Measurements from ENCODE around the gene GMNN.
"Not testable (repeated sequence)": the region's sequence is repeated elsewhere in the genome, so short reads cannot be mapped to it uniquely, and the experiment has no call there.

GMNN gene

GRCh38 chr6:24774696-24775519 lies at the start of gene GMNN:
Gene GMNN, plus strand, starts transcription at chr6:24774937. Its CDS starts 2,310 bp downstream, at chr6:24777247.
- FAIRE-seq: no peak

GRCh38 chr6:24730653-24731052 lies 44.1 kb upstream of the GMNN start:
- FAIRE-seq: not testable (repeated sequence)

- FAIRE-seq: not testable (repeated sequence)
Observed at GRCh38 chr6:24731456-24732134, 43.1 kb upstream of the GMNN start.

- no peak for FAIRE-seq
Observed at GRCh38 chr6:24734166-24734565, 40.6 kb upstream of the GMNN start.

- not testable (repeated sequence) for FAIRE-seq
Observed at GRCh38 chr6:24734710-24735109, 40.0 kb upstream of the GMNN start.

- no peak for FAIRE-seq
Observed at GRCh38 chr6:24738741-24739140, 36.0 kb upstream of the GMNN start.

GRCh38 chr6:24740861-24741260 lies 33.9 kb upstream of the GMNN start:
- FAIRE-seq: no peak

GRCh38 chr6:24742216-24742738 lies 32.5 kb upstream of the GMNN start:
- no peak for FAIRE-seq

GRCh38 chr6:24743265-24743943 lies 31.3 kb upstream of the GMNN start:
- no peak for FAIRE-seq

GRCh38 chr6:24743944-24744335 lies 30.8 kb upstream of the GMNN start:
- no peak for FAIRE-seq

- FAIRE-seq: no peak
Observed at GRCh38 chr6:24744911-24745310, 29.8 kb upstream of the GMNN start.

- no peak for FAIRE-seq
Observed at GRCh38 chr6:24749297-24749696, 25.4 kb upstream of the GMNN start.

- not testable (repeated sequence) for FAIRE-seq
Observed at GRCh38 chr6:24750878-24751277, 23.9 kb upstream of the GMNN start.

GRCh38 chr6:24752503-24752902 lies 22.2 kb upstream of the GMNN start:
- FAIRE-seq: no peak

GRCh38 chr6:24752917-24753492 lies 21.7 kb upstream of the GMNN start:
- FAIRE-seq: no peak

- no peak for FAIRE-seq
Observed at GRCh38 chr6:24753545-24753944, 21.2 kb upstream of the GMNN start.

GRCh38 chr6:24754378-24754777 lies 20.4 kb upstream of the GMNN start:
- FAIRE-seq: not testable (repeated sequence)

- FAIRE-seq: no peak
Observed at GRCh38 chr6:24755279-24755678, 19.5 kb upstream of the GMNN start.

- no peak for FAIRE-seq
Observed at GRCh38 chr6:24757611-24758010, 17.1 kb upstream of the GMNN start.

- FAIRE-seq: no peak
Observed at GRCh38 chr6:24759718-24760117, 15.0 kb upstream of the GMNN start.

- FAIRE-seq: no peak
Observed at GRCh38 chr6:24760210-24760609, 14.5 kb upstream of the GMNN start.

- FAIRE-seq: no peak
Observed at GRCh38 chr6:24761193-24761835, 13.4 kb upstream of the GMNN start.

- FAIRE-seq: no peak
Observed at GRCh38 chr6:24761851-24762250, 12.9 kb upstream of the GMNN start.
